ENCODE results near the gene BAG3.
A peak's percentile ranks its signal among the peaks of the same experiment; 100 is the strongest.
"Not testable (repeated sequence)": the region's sequence is repeated elsewhere in the genome, so short reads cannot be mapped to it uniquely, and the experiment has no call there.

Gene BAG3

GRCh38 chr10:119650692-119651513 is at the start of gene BAG3:
Gene BAG3 (plus strand): TSS chr10:119651380. CDS start chr10:119651676, 296 bp downstream.
- peak; percentile 94 for DNase-seq (ENCODE audit: low spot score)

GRCh38 chr10:119602241-119603095 is 48.7 kb upstream of the BAG3 start:
- DNase-seq (ENCODE audit: low spot score) = peak; percentile 57

- DNase-seq (ENCODE audit: low spot score) = no peak
These were observed 46.7 kb upstream of the BAG3 start for GRCh38 chr10:119604468-119604867.

- DNase-seq (ENCODE audit: low spot score) = peak; percentile 67
These were observed 42.6 kb upstream of the BAG3 start for GRCh38 chr10:119608316-119609155.

GRCh38 chr10:119609516-119609915 is 41.7 kb upstream of the BAG3 start:
- no peak for DNase-seq (ENCODE audit: low spot score)

GRCh38 chr10:119611433-119611832 is 39.7 kb upstream of the BAG3 start:
- DNase-seq (ENCODE audit: low spot score) = no peak

- DNase-seq (ENCODE audit: low spot score) = no peak
These were observed 37.4 kb upstream of the BAG3 start for GRCh38 chr10:119613741-119614140.

GRCh38 chr10:119614686-119615085 is 36.5 kb upstream of the BAG3 start:
- DNase-seq (ENCODE audit: low spot score) = peak; percentile 29

- no peak for DNase-seq (ENCODE audit: low spot score)
These were observed 34.2 kb upstream of the BAG3 start for GRCh38 chr10:119616882-119617570.

GRCh38 chr10:119619215-119619614 is 32.0 kb upstream of the BAG3 start:
- no peak for DNase-seq (ENCODE audit: low spot score)

GRCh38 chr10:119619811-119620210 is 31.4 kb upstream of the BAG3 start:
- DNase-seq (ENCODE audit: low spot score) = not testable (repeated sequence)

- no peak for DNase-seq (ENCODE audit: low spot score)
These were observed 30.7 kb upstream of the BAG3 start for GRCh38 chr10:119620241-119621077.

- DNase-seq (ENCODE audit: low spot score) = no peak
These were observed 30.1 kb upstream of the BAG3 start for GRCh38 chr10:119621078-119621384.

GRCh38 chr10:119625570-119626280 is 25.5 kb upstream of the BAG3 start:
- no peak for DNase-seq (ENCODE audit: low spot score)

GRCh38 chr10:119630300-119630699 is 20.9 kb upstream of the BAG3 start:
- no peak for DNase-seq (ENCODE audit: low spot score)

- no peak for DNase-seq (ENCODE audit: low spot score)
These were observed 17.5 kb upstream of the BAG3 start for GRCh38 chr10:119633538-119634218.

- no peak for DNase-seq (ENCODE audit: low spot score)
These were observed 17.0 kb upstream of the BAG3 start for GRCh38 chr10:119634219-119634544.

- no peak for DNase-seq (ENCODE audit: low spot score)
These were observed 13.5 kb upstream of the BAG3 start for GRCh38 chr10:119637631-119638030.

GRCh38 chr10:119638982-119639381 is 12.2 kb upstream of the BAG3 start:
- no peak for DNase-seq (ENCODE audit: low spot score)

GRCh38 chr10:119640384-119640783 is 10.8 kb upstream of the BAG3 start:
- DNase-seq (ENCODE audit: low spot score) = no peak
